Amniotic stem cell (primary cell): ENCODE results near the gene ADGRG3.
"Not testable (repeated sequence)": the region's sequence is repeated elsewhere in the genome, so short reads cannot be mapped to it uniquely, and the experiment has no call there.

Experiments
- DNase-seq: peaks from one replicate; lab custom pipeline; 2025; lab: John Stamatoyannopoulos, UW

Gene ADGRG3

GRCh38 chr16:57663917-57664661, 4.0 kb upstream of the ADGRG3 start:
- DNase-seq = no peak

GRCh38 chr16:57664662-57665025, 3.5 kb upstream of the ADGRG3 start:
- no peak for DNase-seq

DNA sequence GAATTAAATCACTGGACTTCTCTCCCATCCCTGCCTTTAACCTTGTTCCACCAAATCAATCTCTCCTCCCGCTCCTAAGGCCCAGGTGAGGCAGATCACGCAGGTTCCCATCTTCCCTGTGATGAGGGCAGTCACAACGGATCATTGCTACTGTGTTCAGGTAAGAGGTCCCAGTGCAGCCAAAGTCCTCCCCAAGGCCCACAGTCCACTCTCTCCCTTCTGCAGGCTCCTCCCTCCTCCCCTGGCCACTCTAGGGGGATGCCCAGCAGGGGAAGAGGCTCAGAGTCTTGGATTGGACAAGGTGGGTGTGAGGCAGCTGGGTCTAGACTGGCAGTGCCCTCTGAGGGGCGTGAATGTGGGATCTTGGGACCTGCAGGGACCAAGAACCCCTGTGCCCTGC, 2.6 kb upstream of the ADGRG3 start:
- no peak for DNase-seq

DNA sequence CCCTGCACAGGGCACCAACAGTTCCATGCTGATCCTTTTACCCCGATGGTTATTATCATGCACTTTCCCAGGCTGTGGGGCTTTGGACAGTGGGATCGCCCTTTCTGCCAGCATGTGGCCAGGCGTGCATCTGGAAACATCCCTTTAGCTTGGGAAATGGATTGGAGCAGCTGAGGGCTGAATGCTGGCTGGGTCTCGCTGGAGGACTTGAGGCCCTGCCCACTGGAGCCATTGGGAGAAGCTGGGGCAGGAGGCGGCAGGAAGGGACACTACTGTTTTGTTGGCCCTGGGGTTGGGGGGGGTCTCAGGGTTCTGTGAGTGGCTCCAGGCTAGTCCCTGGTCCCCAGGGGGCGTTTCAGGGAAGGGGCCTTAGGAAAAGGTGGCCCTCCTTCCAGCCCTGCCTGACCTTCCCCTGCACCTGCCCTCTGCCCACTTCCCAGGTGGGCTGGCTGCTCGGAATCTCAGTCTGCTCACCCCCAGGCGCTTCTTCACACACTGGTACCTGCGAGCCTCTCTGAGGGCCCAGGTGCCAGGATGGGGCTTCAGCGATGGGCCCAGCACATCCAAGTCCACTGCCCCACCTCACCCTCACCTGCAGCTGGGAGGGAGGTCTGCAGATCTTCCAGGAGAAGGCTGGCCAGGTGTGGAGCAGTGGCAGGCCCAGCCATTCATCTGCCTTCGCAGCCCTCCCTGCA, 1.6 kb upstream of the ADGRG3 start:
- no peak for DNase-seq

- DNase-seq = no peak
Measured at GRCh38 chr16:57667048-57667525, 1.0 kb upstream of the ADGRG3 start.

DNA sequence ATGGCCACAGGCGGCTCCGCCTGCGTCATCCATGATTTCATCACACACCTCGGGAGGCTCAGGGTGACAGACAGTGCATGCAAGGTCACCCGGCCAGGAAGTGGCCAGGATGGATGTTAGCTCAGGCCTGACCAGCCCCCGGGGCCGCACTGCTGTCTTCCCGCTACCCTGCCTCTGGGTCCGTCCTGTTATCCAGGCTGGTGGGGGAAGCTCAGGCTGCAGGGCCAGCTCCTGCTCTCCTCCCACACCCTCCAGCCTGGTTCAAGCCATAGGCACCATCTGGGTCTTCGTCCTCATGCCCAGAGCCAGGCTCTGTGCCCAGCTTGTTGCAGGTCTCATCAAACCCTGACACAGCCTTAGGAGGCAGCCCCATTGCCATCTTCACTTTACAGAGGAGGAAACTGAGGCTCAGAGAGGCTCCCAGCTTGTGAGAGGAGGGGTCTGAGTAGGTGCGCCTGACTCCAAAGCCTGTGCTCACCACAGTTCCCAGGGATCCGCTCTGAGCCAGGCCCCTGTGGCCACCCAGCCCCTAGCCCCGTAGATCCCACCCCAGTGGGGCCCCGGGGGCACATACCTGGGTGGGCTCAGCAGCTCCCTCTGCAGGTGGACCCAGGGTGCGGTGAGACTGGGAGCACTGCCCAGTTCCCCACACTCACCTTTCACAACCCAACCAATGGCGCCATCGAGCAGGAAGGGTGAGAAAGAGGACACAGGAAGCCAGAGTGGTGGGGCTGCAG, 412 bp upstream of the ADGRG3 start:
- DNase-seq = no peak

- DNase-seq = no peak
Measured at GRCh38 chr16:57668630-57669475, 747 bp downstream of the ADGRG3 start.

DNA sequence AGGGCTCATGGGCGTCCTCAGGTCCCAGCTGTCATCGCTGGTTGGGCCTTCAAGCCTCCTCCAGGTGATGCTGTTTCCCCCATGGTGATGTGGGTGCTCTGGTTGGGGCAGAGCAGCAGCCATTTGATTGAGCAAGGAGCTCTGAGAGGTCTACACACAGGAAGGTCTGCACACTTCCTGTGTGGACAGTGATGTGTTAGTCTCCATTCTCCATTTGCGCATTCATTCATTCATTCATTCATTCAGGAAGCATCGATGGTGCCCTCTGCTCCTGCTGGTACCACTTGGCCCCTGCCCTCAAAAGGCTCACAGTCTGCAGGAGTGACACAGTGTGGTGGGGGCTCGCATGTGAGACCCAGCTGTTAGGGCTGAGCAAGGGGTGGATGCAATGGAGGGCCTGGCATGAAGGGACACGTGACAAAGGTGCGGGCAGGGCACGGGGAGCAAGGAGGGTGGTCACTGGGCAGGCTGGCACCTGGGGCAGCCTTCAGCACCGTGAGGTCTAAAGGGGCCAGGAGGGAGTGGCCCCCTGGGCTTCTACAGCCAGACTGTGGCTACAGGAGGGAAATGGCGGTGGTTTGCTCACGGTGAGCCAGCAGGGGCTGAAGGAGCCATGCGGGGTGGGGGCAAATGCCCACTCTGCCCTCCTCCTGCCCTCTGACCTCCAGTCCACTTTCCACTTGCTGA, 1.5 kb downstream of the ADGRG3 start:
- DNase-seq = no peak

GRCh38 chr16:57670196-57670595, 2.1 kb downstream of the ADGRG3 start:
- DNase-seq = no peak

GRCh38 chr16:57671451-57671850, 3.3 kb downstream of the ADGRG3 start:
- not testable (repeated sequence) for DNase-seq

- DNase-seq = no peak
Measured at GRCh38 chr16:57672416-57672815, 4.3 kb downstream of the ADGRG3 start.

DNA sequence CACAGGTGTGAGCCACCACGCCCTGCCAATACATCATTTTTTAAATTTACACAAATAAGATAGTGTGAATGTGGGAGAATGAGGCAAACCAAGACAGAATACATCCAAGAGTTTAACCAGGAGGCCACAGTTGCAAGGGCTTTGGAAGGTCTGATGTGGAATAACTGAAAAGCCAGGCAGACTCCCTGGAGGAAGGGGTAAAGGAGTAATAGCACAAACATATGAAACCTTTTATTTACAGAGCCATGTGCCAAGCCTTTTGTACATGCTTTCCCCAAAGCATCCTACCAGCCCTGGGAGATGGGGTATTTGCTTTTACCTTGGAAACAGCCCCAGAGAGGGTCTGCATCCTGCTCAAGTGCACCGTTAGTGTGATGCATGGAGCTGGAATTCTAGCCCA, 4.7 kb downstream of the ADGRG3 start:
- DNase-seq = no peak

DNA sequence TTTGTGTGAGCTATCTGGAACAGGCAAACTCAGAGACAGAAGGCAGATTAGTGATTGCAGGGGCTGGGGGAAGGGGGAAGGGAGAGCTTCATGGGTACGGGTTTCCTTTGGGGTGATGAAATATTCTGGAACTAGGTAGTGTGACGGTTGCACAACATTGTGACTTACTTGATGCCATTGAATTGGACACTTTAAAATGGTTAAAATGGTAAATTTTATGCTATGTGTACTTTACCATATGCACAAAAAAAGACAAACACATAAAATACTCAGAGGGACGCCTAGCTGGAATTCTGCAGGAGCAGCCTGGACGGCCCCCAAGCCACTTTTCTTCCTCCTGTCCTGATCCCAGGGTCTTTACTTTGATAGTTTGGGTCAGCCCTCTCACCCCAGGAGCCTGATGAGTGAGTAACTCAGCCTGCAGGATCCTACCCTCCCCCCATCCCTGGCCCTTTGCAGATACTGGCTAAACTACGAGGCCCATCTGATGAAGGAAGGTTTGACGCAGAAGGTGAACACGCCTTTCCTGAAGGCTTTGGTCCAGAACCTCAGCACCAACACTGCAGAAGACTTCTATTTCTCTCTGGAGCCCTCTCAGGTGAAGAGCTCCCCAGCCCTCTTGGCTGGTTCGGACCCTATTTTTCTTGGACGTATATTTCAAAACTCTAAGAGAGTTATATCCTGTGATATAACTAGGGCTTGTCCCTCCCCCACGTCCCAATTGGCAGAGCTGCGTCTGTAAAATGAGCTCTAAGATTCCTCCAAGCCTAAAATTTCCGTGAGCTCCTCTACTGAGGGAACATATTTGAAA, 7.8 kb downstream of the ADGRG3 start:
- DNase-seq = no peak

DNA sequence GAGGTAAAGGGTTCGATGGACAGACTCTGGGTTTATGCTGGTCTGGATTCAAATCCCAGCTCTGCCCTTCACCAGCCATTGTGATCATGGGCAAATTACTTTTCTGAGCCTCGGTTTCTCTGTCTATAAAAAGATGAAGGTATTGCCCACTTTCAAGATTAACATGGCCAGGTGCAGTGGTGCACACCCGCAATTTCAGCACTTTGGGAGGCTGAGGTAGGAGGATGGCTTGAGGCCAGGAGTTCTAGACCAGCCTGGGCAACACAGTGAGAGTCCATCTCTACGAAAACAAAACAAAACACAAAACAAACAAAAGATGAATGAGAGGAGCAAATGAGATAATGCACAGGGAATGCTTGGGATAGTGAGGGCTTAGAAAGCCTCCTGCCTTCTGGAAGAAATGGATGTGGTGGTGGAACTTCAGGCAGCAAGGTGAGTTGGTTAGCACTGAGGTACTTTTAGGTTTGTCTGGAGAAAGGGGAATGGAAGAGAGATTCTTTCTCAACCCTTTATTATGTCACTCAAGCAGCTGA, 8.5 kb downstream of the ADGRG3 start:
- DNase-seq = no peak

DNA sequence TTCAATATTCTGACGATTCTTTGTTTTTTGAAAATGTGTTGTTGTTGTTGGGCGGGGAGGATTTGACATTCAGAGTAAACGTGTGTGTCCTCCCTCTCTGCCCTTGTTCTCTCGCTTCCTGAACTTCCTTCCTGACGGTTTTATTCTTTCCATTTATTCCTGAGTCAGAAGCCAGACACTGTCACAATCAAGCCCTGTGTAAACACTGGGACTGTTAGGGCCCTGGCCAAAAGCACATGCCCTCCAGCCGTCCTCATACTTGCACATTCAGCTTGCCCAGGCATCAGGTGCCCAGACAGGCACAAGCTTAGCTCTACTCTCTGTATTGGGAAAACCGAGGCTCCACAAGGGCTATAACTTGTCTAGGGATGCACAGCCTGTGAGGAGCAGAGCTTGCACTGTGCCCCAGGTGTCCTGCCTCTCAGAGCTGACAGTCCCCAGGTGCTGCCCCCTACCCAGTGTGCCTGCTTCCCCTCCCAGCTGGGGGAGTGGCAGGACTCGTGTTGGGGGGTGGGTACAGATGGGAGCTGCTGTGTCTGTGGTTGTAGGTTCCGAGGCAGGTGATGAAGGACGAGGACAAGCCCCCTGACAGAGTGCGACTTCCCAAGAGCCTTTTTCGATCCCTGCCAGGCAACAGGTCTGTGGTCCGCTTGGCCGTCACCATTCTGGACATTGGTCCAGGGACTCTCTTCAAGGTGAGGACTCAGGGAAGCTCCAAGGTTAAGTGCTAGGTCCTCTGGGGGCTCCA, 9.7 kb downstream of the ADGRG3 start:
- no peak for DNase-seq

DNA sequence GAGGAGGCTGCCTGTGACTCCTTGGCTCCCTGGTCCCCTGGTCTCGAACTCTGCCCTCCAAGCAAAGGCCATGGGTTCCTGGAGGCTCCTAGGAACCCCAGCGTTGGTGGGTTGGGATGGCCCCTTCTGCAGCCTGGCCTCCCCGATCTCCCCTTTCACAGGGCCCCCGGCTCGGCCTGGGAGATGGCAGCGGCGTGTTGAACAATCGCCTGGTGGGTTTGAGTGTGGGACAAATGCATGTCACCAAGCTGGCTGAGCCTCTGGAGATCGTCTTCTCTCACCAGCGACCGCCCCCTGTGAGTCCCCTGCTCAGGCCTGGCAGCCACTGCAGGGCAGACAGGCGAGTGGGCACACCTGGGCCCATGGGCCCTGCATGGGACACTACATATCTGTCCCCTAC, 10.9 kb downstream of the ADGRG3 start:
- no peak for DNase-seq

- DNase-seq = no peak
Measured at GRCh38 chr16:57679767-57680482, 11.8 kb downstream of the ADGRG3 start.

DNA sequence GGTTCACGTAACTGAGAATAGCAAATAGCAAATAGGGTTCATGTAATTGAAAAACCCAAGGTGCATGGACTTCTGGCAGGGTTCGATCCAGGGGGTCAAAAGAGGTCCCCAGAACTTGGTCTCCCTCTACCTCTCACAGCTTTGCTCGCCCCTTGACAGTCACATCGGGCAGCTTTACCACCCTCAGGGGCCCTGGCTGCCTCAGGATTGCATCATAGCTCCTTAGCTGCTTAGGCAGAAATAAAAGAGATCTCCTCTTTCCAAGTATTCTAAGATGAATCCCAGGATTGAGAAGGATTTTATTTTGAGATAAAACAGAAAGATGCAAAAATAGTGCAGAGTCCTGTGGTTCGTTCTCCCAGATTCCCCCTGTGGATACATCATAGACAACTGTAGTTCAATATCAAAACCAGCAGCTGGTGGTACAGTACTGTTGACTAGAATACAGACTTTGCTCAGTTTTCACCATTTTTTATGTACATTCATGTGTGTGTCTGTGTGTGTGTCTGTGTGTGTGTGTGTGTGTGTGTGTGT, 12.8 kb downstream of the ADGRG3 start:
- DNase-seq = no peak
